ENCODE data around the gene TTPAL. TPM values are rescaled to one million over a fixed set of nuclear protein-coding genes. Genes with fewer than 3 reads are reported as not detected.

TTPAL gene
- total RNA-seq, 4 donors from 2014 or later: 9.2 to 21.8 (median 13.8) TPM

DNA sequence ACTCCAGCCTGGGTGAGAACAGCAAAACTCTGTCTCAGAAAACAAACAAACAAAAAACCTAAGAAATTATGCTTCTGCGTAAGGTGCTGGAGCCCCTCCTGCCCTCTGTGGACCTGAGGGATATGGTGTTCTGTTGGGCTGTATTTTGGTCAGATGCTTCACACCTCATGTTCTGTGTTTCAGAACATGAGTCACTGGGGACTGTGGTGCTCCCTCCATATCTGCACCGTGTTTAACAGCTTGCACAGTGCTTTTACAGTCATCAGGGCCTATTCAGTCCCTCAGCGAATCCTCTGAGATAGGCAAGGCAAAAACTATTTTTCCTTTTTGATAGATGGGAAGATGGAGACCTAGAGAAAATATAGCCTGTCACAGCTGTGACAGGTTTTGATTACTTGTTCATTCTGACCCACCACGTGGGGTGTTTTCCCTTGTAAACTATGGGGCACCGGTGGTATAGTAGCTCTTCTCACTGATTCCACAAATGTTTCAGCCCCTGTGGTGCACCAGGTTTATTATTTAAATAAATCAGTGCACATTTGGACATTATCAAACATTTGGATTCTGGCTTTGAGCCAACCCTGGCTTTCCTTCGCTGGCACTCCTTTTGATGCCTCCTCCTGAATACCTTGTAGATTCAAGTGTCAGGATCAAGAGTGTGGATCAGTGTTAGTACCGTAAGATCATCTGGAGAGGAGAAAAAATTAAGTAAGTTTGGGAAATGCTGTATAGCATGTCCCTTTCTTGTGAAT is 9.6 kb downstream of the TTPAL start:
- ATAC-seq: no peak
- no peak overlapping the region for H3K4me3 ChIP-seq
- H3K27ac ChIP-seq: peak overlapping the region in 1 of 4 donors; percentile 13
- H3K4me1 ChIP-seq: peaks cover 0 to 8% (median 2%) of the 10 kb centered on the region in 3 donors
- 74 to 81% methylated on average over 6 to 7 of the region's 7 CpGs for WGBS, 2 donors (ENCODE audit: low coverage in 1 of 2)
- TF ChIP-seq, protein P1, sequence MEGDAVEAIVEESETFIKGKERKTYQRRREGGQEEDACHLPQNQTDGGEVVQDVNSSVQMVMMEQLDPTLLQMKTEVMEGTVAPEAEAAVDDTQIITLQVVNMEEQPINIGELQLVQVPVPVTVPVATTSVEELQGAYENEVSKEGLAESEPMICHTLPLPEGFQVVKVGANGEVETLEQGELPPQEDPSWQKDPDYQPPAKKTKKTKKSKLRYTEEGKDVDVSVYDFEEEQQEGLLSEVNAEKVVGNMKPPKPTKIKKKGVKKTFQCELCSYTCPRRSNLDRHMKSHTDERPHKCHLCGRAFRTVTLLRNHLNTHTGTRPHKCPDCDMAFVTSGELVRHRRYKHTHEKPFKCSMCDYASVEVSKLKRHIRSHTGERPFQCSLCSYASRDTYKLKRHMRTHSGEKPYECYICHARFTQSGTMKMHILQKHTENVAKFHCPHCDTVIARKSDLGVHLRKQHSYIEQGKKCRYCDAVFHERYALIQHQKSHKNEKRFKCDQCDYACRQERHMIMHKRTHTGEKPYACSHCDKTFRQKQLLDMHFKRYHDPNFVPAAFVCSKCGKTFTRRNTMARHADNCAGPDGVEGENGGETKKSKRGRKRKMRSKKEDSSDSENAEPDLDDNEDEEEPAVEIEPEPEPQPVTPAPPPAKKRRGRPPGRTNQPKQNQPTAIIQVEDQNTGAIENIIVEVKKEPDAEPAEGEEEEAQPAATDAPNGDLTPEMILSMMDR (IDR thresholded peaks at IDR 0.05): no peak
- TF ChIP-seq POLR2AphosphoS5 (IDR thresholded peaks at IDR 0.05) (peak; percentile 10), EP300 (IDR thresholded peaks at IDR 0.05) (no peak)
- peaks cover 0 to 100% of the 10 kb centered on the region in 2 donors for H3K36me3 ChIP-seq
- H3K9me3 ChIP-seq: no peaks in the 10 kb centered on the region
- no peaks in the 10 kb centered on the region for H3K27me3 ChIP-seq

DNA sequence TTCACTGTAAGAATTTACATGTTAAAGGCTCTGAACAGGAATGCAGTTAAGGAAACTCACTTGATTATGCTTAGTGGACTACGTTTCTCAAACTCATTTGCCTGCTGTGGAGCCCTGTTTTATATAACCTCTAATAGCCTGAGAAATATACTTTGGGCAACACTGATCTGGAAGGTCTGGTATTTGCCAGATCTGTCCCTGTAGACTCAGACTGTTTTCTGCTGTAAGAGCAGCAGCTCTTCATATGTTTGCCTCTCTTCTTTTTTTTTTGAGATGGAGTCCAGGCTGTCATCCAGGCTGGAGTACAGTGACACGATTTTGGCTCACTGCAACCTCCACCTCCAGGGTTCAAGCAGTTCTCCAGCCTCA is 10.1 kb downstream of the TTPAL start:
- peaks cover 0 to 100% of the 10 kb centered on the region in 2 donors for H3K36me3 ChIP-seq
- no peak overlapping the region for H3K4me3 ChIP-seq
- H3K27ac ChIP-seq: peak overlapping the region in 1 of 4 donors; percentile 36
- TF ChIP-seq POLR2A (IDR thresholded peaks at IDR 0.05): no peak
- TF ChIP-seq, protein P1 (IDR thresholded peaks at IDR 0.05): no peak
- no peak for TF ChIP-seq EP300 (IDR thresholded peaks at IDR 0.05)
- no peak for TF ChIP-seq POLR2AphosphoS5 (IDR thresholded peaks at IDR 0.05)
- ATAC-seq: no peak
- H3K4me1 ChIP-seq: peaks cover 0 to 12% (median 2%) of the 10 kb centered on the region in 3 donors
- 65 to 76% methylated on average over 2 of the region's 2 CpGs for WGBS, 2 donors (ENCODE audit: low coverage in 1 of 2)
- H3K27me3 ChIP-seq: no peaks in the 10 kb centered on the region
- H3K9me3 ChIP-seq: no peaks in the 10 kb centered on the region

DNA sequence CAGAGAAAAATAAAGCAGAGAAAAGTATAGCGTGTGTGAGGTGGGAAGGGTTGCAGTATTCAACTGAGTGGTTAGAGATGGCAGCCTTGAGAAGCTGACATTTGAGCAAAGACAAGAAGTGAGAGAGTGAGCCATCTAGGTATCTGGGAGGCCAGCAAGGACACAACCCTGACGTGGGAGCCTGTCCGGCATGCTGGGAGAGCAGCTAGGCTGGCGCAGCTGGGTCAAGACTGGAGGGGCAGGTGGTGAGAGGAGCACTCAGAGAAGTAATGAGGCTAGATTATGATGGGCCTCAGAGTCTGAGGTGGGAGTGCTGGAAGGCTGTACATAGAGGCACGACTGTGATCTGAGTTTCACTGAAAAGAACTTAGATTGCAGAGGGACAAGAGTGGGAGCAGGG is 12.9 kb downstream of the TTPAL start:
- WGBS, 2 donors (ENCODE audit: low coverage in 1 of 2): 82 to 84% methylated on average over 5 of the region's 5 CpGs
- no peaks in the 10 kb centered on the region for H3K9me3 ChIP-seq
- H3K4me1 ChIP-seq: peaks cover 0 to 26% (median 2%) of the 10 kb centered on the region in 3 donors
- no peak overlapping the region for H3K27ac ChIP-seq
- H3K36me3 ChIP-seq: peaks cover 0 to 100% of the 10 kb centered on the region in 2 donors
- TF ChIP-seq POLR2AphosphoS5 (IDR thresholded peaks at IDR 0.05) (no peak), POLR2A (IDR thresholded peaks at IDR 0.05) (no peak), EP300 (IDR thresholded peaks at IDR 0.05) (no peak)
- TF ChIP-seq, protein P1 (IDR thresholded peaks at IDR 0.05): no peak
- H3K27me3 ChIP-seq: no peaks in the 10 kb centered on the region
- H3K4me3 ChIP-seq: no peak overlapping the region
- ATAC-seq: no peak

DNA sequence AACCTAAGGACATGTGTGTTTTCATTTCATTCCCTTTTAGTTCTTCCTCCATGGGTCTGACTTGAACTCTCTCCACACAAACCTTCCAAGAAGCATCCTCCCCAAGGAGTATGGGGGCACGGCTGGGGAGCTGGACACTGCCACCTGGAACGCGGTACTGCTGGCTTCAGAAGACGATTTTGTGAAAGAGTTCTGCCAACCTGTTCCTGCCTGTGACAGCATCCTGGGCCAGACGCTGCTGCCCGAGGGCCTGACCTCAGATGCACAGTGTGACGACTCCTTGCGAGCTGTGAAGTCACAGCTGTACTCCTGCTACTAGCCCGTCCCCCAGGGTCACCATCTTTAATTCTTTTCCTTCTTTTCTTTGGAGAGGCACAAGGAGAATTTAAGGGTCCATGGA is 13.5 kb downstream of the TTPAL start:
- no peak for TF ChIP-seq POLR2AphosphoS5 (IDR thresholded peaks at IDR 0.05)
- TF ChIP-seq EP300 (IDR thresholded peaks at IDR 0.05): no peak
- no peak for TF ChIP-seq POLR2A (IDR thresholded peaks at IDR 0.05)
- TF ChIP-seq, protein P1 (IDR thresholded peaks at IDR 0.05): no peak
- 83 to 90% methylated on average over 2 to 7 of the region's 9 CpGs for WGBS, 2 donors (ENCODE audit: low coverage in 1 of 2)
- H3K36me3 ChIP-seq: peaks cover 0 to 100% of the 10 kb centered on the region in 2 donors
- no peak overlapping the region for H3K4me3 ChIP-seq
- ATAC-seq: no peak
- H3K9me3 ChIP-seq: no peaks in the 10 kb centered on the region
- H3K27ac ChIP-seq: no peak overlapping the region
- no peaks in the 10 kb centered on the region for H3K27me3 ChIP-seq
- peaks cover 0 to 26% (median 2%) of the 10 kb centered on the region in 3 donors for H3K4me1 ChIP-seq

DNA sequence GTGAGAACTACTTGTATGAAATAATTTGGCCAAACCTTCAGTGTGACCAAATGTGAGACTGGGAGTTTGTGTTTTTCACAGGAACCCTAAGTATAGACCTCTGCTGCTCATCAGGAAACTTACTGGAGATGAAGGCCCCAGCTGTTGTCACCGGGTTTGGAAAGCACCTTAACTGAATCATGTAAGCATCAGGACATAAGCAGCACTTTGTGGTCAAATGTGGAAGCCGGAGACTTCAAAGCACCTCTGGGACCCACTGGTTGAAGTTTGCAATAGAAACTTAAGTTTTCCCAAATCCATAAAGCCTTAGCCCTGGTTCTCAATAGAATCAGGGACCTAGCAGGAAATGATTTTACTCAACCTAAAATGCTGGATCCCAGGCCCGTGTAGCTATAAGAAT is 14.3 kb downstream of the TTPAL start:
- Histone ChIP-seq H3K4me3 (no peak overlapping the region), H3K4me1 (peaks cover 0 to 26% (median 2%) of the 10 kb centered on the region in 3 donors), H3K9me3 (no peaks in the 10 kb centered on the region), H3K27ac (peak overlapping the region in 1 of 4 donors; percentile 22), H3K36me3 (peaks cover 0 to 100% of the 10 kb centered on the region in 2 donors), H3K27me3 (no peaks in the 10 kb centered on the region)
- 57 to 92% methylated on average over 1 to 2 of the region's 3 CpGs for WGBS, 2 donors (ENCODE audit: low coverage in 1 of 2)
- TF ChIP-seq POLR2AphosphoS5 (IDR thresholded peaks at IDR 0.05) (no peak), EP300 (IDR thresholded peaks at IDR 0.05) (no peak), POLR2A (IDR thresholded peaks at IDR 0.05) (no peak)
- TF ChIP-seq, protein P1 (IDR thresholded peaks at IDR 0.05): no peak
- no peak for ATAC-seq

All from gastroesophageal sphincter (tissue), 4 donors.